Skeletal muscle cell (primary cell): Measurements from ENCODE around the gene GARS1.
A peak's percentile ranks its signal among the peaks of the same experiment; 100 is the strongest.

Experiments used
- DNase-seq: peaks from one replicate; pipeline ENCODE4 v3.0.0-alpha.2; 2010; ENCODE audit warnings: low read depth
- H3K4me3 ChIP-seq: 2 replicates; pipeline ENCODE4 v1.5.1; 2011; ENCODE audit warnings: low read depth, mild to moderate bottlenecking, control low read depth, low read length, moderate library complexity

GARS1 gene

DNA sequence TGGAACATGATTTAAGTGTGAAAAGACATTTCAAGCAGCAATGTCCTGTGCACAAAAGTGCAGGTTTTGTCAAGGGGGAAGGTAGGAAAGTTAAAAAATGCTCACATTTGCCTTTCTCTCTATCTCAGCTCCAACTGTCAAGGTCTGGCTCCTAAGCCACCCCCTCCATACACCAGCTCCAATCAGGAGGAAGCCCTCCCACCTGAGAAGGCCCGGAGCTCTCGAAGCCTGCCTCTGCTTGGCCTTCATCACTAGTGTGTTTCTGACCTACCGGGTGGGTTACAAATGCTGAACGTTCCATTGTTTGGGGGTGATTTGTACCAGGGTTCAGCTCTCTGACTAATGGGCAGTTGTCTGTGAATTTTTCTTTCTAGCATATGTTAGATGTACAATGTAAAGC lies 73.4 kb downstream of the GARS1 start:
- H3K4me3 ChIP-seq: no peak overlapping the region
- no peak for DNase-seq

DNA sequence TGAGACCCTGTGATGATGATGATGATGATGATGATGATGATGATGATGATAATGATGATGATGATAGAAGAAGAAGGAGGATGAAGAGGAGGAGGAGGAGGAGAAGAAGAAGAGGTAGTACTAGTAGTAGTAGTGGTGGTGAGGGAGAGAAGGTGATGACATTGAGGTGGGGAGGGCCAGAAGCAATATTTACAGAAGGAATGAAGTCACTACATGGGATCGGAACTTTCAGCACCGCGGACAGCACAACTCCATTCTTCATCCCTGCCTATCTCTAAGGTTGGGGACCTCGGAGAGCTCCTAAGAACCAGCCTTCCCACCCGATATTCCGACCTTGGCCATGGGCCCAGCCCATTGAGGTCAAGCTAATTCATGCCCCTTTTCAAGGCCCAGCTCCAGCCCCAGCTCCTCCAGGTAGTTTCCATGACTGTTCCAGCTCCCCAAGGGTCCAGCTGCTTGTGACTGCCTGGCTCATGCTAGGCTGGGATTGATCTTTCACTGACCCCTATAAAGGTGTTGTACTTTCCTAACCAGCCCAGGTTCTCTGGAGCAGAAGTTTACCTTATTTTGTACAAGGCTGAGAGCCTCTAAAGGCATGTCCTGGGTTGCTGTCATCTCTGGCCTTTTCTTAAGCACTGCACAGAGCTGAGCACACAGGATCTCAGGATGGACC lies 77.3 kb downstream of the GARS1 start:
- DNase-seq: peak; percentile 30
- no peak overlapping the region for H3K4me3 ChIP-seq

DNA sequence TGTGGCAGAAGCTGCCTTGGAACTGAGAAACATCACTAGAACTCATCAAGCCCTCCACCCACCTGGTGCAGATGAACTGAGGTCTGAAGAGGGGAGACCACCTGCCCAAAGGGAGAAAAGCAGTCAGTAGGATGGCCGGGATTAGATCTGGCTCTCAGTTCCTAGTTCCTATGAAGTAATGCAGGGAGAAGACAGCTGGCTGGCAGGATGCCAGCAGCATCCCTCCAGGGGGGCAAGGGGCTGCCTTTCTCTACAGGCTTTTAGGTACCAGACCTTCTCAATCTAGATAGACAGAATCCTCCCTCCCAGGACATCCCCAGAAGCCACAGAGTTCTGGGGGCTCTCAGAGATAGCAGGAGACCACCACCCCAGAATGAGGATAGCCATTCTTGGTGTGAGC lies 79.7 kb downstream of the GARS1 start:
- no peak for DNase-seq
- H3K4me3 ChIP-seq: no peak overlapping the region

DNA sequence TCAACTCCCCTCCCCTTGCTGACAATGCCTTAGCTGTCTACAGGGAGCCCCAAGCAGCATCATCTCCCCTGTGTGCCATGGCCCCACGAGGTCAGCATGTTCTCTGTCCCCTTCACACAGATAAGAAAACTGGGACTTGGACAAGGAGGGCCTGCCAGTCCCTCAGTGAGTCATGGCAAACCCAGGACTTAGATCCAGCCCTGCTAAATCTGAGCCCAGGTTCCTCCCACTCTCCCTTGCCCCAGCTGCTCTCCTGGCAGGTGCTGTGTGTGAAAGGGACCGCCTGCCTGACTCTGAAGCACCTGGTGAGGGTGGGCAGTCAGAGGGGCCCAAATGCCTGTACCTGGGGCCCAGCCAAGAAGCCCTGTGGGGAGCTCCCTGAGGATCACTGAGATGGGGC lies 80.2 kb downstream of the GARS1 start:
- no peak overlapping the region for H3K4me3 ChIP-seq
- no peak for DNase-seq

DNA sequence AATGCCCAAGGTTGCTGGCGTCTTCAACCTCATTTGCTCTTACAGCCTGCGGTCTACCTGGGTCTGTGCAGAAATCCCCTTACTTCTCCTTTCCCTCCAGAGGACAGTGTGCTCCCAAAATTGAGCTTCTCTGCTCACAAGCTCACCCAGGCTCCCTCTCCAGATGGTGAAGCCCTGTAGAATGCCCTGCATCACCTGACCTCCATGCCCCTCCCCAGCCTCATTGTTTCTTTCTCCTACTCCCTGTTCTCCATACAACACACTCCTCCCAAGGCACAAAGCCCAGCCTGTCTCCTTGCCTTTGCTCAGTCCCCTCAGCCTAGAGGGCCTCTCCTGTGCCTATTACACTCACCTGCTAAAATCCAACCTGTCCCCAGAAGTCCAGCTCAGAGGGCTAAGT lies 84.1 kb downstream of the GARS1 start:
- H3K4me3 ChIP-seq: no peak overlapping the region
- no peak for DNase-seq

DNA sequence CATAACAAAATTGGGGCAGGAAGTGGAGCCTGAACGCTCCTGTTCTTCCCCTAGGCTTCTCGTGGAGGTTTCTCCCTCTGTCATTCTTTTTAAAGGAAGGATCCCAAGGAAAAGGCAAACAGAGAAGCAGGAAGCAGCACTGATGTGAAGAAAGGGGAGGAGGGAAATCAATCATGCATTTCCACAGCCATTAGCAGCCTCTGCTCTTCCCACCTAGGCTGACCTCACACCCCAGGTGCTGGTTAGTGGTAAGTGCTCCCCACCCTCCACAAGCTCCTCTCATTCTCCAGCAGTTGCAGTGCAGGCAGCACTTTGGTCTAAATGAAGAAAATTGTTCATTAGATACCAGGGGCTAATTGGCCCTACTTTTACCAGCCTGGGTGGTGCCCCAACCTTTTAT lies 85.0 kb downstream of the GARS1 start:
- no peak for DNase-seq
- no peak overlapping the region for H3K4me3 ChIP-seq

DNA sequence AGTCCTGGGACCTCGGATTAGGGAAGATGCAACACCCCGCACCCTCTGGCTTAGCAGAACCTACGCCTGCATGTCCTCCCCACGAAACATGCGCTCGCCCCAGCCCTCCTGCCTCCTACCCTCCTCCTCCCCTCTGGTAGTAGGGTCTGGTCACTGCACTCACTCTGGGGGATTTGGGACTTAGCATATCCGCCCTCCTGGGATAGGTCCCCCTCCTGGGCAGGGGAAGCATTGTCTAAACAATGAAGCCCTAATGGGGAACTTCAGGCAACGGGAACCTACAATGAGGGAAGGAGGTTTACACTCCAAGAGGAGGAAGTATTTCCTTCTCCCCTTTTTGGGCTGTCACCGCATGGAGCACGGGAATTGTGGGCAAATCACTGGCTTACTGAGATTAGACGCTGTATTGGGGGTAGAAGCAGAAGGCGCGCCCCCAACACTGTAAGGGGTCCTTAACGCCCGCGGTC lies 86.7 kb downstream of the GARS1 start:
- DNase-seq: no peak
- H3K4me3 ChIP-seq: no peak overlapping the region

DNA sequence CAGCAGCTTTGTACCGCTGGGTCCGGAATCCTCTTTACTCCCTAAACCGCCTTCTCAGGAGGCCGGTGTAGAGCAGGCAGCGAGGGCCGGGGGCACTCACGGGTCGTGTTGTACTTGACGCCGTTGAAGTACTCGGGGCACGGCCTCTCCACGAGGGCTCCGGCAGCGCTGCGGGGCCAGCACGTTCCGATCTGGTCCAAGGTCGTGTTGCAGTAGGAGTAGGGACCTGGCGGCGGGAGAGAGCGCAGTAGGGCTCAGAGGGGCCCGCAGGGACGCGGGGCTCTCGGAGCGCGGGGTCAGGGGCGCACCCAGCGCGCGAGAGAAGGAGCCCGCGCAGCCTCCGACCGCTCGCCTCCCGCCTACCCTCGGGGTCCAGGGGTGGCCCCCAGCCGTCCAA lies 87.1 kb downstream of the GARS1 start:
- peak overlapping the region; percentile 24 for H3K4me3 ChIP-seq
- no peak for DNase-seq

DNA sequence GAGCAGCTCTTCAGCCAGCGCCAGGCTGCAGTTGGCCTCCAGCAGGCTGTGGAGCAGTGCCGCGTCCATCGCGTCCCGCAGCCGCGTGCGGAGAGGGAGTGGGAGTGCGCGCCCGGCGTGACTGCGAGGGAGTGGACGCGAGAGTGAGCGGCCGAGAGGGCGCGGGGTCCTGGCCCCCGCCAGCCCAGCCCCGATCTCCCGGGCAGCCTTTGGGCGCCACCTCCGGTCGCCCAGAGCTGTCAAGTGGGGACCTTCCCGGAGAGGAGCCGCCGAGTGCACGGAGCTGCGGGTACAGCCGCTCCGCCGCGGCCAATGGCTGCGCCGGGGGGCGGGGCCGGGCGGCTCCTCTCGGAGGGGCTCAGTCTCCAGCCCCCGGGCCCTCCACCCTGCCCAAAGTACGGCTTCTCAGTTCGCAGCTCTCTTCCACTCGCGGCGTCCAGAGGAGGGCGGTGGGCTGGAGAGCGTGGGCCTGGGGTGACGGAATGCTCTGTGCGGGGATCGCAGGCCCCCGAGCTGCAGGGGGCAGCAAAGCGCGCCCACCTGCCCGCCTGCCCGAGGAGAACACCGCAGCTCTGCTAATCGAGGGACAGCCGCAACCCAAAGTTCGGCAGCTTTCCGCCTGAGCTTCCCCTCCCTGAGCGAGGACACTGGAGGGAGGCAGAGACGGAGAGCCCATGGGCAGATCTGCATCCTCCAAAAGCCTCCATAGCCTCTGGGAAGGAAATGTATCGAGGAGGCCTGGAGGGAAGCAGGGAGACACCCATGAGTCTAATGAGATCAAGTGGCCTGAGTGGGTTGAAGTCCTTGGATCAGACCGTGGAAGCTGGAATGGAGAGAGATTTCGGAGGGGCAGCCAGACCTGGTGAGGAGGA lies 87.8 kb downstream of the GARS1 start, which contains the start of gene CRHR2:
Gene CRHR2 (minus strand): TSS at position 245 of the 872 bp plus-strand sequence. CDS start 176 bp downstream, at position 69.
- DNase-seq: no peak
- peak within 1 kb of the TSS; percentile 24 for H3K4me3 ChIP-seq

DNA sequence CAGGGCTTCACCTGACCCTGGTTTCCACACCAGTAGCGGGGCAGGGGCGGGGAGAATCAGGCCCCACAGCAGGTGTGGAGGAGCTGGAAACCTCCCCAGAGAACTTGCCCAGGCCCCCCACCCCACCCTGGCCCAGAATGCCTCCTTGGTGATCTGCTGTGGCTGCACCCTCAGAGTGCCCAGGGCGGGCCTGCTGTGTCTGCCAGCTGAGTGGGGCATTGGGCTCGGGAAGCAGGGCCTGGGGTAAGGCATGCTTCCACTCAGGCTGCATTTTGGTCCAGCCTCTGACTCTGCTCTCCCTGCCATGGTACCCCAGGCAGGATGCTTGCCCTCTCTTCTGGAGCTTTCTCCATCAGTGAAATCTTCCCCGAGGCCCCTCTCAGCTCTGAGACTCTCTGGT lies 88.6 kb downstream of the GARS1 start:
- DNase-seq: no peak

More for the DNA sequence above, 88.6 kb downstream of the GARS1 start:
- no peak overlapping the region for H3K4me3 ChIP-seq
